KMS-11 (cell line): Measurements from ENCODE around the gene WDPCP.

ENCODE experiments used
- H2AFZ ChIP-seq: fragments of 200-600 bp; sonication (generic); 2 replicates; pipeline ENCODE4 v1.6.1; 2016; ENCODE audit warnings: antibody characterized with exemption, mixed run types, low read depth
- H3K27ac ChIP-seq: fragments of 200-600 bp; sonication (generic); 2 replicates; pipeline ENCODE4 v1.6.1; 2016; ENCODE audit warnings: mild to moderate bottlenecking, mixed run types
- H3K27me3 ChIP-seq: fragments of 200-600 bp; sonication (generic); 2 replicates; pipeline ENCODE4 v1.6.1; 2017; ENCODE audit warnings: mild to moderate bottlenecking, low read depth, mixed run types, moderate library complexity; ENCODE audit not compliant: insufficient read depth
- H3K36me3 ChIP-seq: fragments of 200-600 bp; sonication (generic); 2 replicates; pipeline ENCODE4 v1.6.1; 2017; ENCODE audit warnings: mild to moderate bottlenecking, mixed run types; ENCODE audit not compliant: insufficient read depth
- H3K4me1 ChIP-seq: fragments of 200-600 bp; sonication (generic); 2 replicates; pipeline ENCODE4 v1.6.1; 2016; ENCODE audit warnings: mild to moderate bottlenecking, low read depth, mixed run types; ENCODE audit not compliant: poor library complexity, severe bottlenecking
- H3K4me2 ChIP-seq: fragments of 200-600 bp; sonication (generic); 2 replicates; pipeline ENCODE4 v1.7.0; 2016; ENCODE audit warnings: mild to moderate bottlenecking, mixed run types
- H3K4me3 ChIP-seq: fragments of 200-600 bp; sonication (generic); IDR thresholded peaks from 2 replicates; pipeline ENCODE4 v1.6.1; 2017; ENCODE audit warnings: low read depth, low read length, mixed read lengths; ENCODE audit not compliant: insufficient read depth
- H3K79me2 ChIP-seq: fragments of 200-600 bp; sonication (generic); 2 replicates; pipeline ENCODE4 v1.6.1; 2016; ENCODE audit warnings: low read depth, mixed run types; ENCODE audit not compliant: insufficient read depth
- H3K9ac ChIP-seq: fragments of 200-600 bp; sonication (generic); 2 replicates; pipeline ENCODE4 v1.6.1; 2016; ENCODE audit warnings: mild to moderate bottlenecking, mixed run types
- H4K20me1 ChIP-seq: fragments of 200-600 bp; sonication (generic); 2 replicates; pipeline ENCODE4 v1.6.1; 2016; ENCODE audit warnings: mild to moderate bottlenecking, mixed run types; ENCODE audit not compliant: insufficient read depth
- TF ChIP-seq, protein P1 (sequence below): fragments of 200-600 bp; sonication (generic); conservative IDR thresholded peaks from 2 replicates; pipeline ENCODE4 v1.6.1; 2017; ENCODE audit warnings: low read depth, mild to moderate bottlenecking, antibody characterized with exemption, low read length, moderate library complexity, mixed read lengths

The WDPCP gene

DNA sequence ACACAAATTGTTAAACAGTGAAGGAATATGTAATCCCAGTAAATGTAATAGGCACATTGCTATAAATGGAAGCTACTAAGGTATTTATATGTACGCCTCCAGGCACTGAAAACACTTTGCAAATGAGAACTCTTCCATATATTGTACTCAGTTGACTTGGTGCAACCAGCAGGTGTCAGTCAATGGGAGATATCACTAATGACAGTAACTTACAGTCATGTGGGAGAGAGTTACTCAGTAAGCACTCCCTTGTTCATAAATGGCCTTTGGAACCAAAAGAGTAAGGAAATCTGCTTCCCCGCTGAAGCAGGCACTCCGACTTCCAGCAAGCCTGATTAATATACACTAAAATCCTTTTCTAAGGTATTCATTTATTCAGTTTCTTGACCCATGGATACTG, 6.4 kb upstream of the WDPCP start:
- no peak overlapping the region for H2AFZ ChIP-seq
- H3K4me1 ChIP-seq, result peaks cover 30% of the 10 kb centered on the region
- no peak overlapping the region for H3K27ac ChIP-seq
- H3K4me3 ChIP-seq, result no peak overlapping the region
- no peaks in the 10 kb centered on the region for H3K36me3 ChIP-seq
- peaks cover 46% of the 10 kb centered on the region for H3K79me2 ChIP-seq
- no peak overlapping the region for H3K9ac ChIP-seq
- no peaks in the 10 kb centered on the region for H4K20me1 ChIP-seq
- H3K27me3 ChIP-seq, result no peaks in the 10 kb centered on the region
- no peak overlapping the region for H3K4me2 ChIP-seq
- TF ChIP-seq, protein P1, sequence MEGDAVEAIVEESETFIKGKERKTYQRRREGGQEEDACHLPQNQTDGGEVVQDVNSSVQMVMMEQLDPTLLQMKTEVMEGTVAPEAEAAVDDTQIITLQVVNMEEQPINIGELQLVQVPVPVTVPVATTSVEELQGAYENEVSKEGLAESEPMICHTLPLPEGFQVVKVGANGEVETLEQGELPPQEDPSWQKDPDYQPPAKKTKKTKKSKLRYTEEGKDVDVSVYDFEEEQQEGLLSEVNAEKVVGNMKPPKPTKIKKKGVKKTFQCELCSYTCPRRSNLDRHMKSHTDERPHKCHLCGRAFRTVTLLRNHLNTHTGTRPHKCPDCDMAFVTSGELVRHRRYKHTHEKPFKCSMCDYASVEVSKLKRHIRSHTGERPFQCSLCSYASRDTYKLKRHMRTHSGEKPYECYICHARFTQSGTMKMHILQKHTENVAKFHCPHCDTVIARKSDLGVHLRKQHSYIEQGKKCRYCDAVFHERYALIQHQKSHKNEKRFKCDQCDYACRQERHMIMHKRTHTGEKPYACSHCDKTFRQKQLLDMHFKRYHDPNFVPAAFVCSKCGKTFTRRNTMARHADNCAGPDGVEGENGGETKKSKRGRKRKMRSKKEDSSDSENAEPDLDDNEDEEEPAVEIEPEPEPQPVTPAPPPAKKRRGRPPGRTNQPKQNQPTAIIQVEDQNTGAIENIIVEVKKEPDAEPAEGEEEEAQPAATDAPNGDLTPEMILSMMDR, result no peak

GRCh38 chr2:63591566-63592175, 3.4 kb upstream of the WDPCP start:
- no peak overlapping the region for H3K4me3 ChIP-seq
- peak overlapping the region; percentile 95; the same call in 1 of the 2 replicates for H3K4me2 ChIP-seq
- H3K27ac ChIP-seq, result peak overlapping the region; percentile 56; the same call in 1 of the 2 replicates
- no peaks in the 10 kb centered on the region for H4K20me1 ChIP-seq
- no peak overlapping the region for H3K9ac ChIP-seq
- H3K36me3 ChIP-seq, result no peaks in the 10 kb centered on the region
- TF ChIP-seq, protein P1, result no peak
- H3K27me3 ChIP-seq, result no peaks in the 10 kb centered on the region
- no peak overlapping the region for H2AFZ ChIP-seq
- peaks cover 42% of the 10 kb centered on the region for H3K4me1 ChIP-seq
- peaks cover 62% of the 10 kb centered on the region for H3K79me2 ChIP-seq

DNA sequence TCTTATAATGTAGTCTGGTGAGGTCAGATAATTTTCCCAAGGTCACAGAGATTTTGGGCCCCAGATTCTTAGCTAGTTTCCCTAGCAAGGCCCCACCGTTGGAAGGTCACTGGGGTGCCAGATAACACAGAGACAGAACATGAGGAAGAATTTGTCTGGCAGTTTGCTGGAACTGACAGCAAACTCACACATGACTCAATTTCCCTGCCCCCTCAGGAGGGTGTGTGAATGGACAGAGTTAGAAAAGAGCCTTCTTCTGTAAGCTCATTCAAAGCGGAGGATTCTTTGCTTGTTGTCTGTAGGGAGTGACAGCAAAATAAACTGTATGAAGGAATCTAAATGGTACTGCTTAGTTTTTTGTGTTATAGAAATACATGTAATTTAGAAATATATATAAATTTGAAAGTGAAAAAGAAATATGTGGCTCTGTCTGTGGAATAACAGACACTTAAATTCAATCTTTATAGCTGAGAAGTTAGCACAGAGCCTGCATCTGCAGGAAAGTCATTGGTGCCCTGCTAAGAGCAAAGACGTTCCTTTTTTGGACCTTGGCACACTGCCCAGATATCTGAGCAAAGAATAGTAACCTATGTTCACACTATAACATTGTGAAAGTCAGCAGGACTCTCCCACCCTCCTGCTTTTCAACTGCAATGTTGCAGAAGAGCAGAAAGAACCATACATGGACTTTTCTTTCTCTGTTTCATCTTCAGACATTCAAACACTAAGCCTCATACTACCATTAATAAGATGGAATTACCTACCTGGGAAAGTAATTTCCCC, 2.5 kb upstream of the WDPCP start:
- peaks cover 49% of the 10 kb centered on the region for H3K4me1 ChIP-seq
- TF ChIP-seq, protein P1, result no peak
- no peaks in the 10 kb centered on the region for H4K20me1 ChIP-seq
- peaks cover 71% of the 10 kb centered on the region for H3K79me2 ChIP-seq
- H3K4me3 ChIP-seq, result no peak overlapping the region
- no peaks in the 10 kb centered on the region for H3K36me3 ChIP-seq
- H3K27me3 ChIP-seq, result no peaks in the 10 kb centered on the region
- H3K9ac ChIP-seq, result no peak overlapping the region
- H3K27ac ChIP-seq, result peak overlapping the region; percentile 56; the same call in 1 of the 2 replicates
- no peak overlapping the region for H2AFZ ChIP-seq
- peak overlapping the region; percentile 95 for H3K4me2 ChIP-seq

- Histone ChIP-seq H3K27me3 (no peaks in the 10 kb centered on the region), H3K27ac (peak overlapping the region; percentile 56), H3K4me3 (peak overlapping the region; percentile 80), H4K20me1 (no peaks in the 10 kb centered on the region), H3K79me2 (peaks cover 70% of the 10 kb centered on the region), H3K9ac (peak overlapping the region; percentile 73), H3K4me2 (peak overlapping the region; percentile 95), H3K4me1 (peaks cover 49% of the 10 kb centered on the region), H2AFZ (peak overlapping the region; percentile 88), H3K36me3 (no peaks in the 10 kb centered on the region)
- TF ChIP-seq, protein P1, result no peak
These were observed 1.1 kb upstream of the WDPCP start for GRCh38 chr2:63589148-63589958.
